ENCODE data around the gene GLUL.

The GLUL gene

DNA sequence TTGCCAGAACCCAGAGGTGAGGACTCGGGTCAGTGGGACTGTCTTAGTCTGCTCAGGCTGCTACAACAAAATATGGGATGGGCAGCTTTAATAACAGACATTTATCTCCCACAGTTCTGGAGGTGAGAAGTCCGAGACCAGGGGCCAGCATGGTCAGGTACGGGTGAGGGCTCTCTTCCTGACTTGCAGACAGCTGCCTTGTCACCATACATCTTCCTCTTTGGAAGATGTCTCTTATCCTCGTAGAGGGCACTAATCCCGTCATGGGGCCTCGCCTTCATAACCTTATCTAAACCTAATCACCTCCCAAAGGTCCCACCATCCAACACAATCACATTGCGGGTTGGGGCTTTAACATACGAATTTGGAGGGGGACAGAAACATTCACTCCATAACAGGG, 51.9 kb downstream of the GLUL start:
- TF ChIP-seq SIN3A (IDR thresholded peaks at IDR 0.05; ENCODE audit: borderline replicate concordance, insufficient read depth, low read length) (no peak), POLR2AphosphoS5 (IDR thresholded peaks at IDR 0.05; ENCODE audit: low read depth, low read length) (no peak), TAF1 (IDR thresholded peaks at IDR 0.05; ENCODE audit: borderline replicate concordance, insufficient read depth, low read length) (no peak), FOXP2 (optimal IDR thresholded peaks at IDR 0.05; ENCODE audit: borderline replicate concordance, extremely low read depth, extremely low read length, insufficient read depth) (no peak)
- TF ChIP-seq, protein P1, sequence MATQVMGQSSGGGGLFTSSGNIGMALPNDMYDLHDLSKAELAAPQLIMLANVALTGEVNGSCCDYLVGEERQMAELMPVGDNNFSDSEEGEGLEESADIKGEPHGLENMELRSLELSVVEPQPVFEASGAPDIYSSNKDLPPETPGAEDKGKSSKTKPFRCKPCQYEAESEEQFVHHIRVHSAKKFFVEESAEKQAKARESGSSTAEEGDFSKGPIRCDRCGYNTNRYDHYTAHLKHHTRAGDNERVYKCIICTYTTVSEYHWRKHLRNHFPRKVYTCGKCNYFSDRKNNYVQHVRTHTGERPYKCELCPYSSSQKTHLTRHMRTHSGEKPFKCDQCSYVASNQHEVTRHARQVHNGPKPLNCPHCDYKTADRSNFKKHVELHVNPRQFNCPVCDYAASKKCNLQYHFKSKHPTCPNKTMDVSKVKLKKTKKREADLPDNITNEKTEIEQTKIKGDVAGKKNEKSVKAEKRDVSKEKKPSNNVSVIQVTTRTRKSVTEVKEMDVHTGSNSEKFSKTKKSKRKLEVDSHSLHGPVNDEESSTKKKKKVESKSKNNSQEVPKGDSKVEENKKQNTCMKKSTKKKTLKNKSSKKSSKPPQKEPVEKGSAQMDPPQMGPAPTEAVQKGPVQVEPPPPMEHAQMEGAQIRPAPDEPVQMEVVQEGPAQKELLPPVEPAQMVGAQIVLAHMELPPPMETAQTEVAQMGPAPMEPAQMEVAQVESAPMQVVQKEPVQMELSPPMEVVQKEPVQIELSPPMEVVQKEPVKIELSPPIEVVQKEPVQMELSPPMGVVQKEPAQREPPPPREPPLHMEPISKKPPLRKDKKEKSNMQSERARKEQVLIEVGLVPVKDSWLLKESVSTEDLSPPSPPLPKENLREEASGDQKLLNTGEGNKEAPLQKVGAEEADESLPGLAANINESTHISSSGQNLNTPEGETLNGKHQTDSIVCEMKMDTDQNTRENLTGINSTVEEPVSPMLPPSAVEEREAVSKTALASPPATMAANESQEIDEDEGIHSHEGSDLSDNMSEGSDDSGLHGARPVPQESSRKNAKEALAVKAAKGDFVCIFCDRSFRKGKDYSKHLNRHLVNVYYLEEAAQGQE (IDR thresholded peaks at IDR 0.05; ENCODE audit: insufficient read depth in 1 of 2, low read depth in 2 of 2, low read length in 2 of 2), result no peak

DNA sequence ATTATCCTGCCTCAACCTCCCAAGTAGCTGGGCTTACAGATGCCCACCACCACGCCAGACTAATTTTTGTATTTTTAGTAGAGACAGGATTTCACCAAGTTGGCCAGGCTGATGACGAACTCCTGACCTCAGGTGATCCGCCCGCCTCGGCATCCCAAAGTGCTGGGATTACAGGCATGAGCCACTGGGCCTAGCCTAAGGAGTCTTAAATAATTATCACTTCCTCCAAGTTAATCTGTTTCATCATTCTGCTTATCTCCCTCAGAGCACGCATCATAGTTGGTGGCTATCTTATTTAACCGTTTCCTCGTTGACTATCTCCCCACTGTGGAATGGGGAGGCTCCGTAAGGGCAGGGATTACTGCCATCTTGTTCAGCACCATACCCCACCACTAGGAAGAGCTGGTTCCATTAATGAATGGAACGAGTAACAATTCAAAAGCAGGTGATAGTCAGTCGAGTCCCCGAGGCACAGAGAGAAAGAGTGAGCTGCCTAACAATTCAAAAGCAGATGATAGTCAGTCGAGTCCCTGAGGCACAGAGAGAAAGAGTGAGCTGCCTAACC, 52.7 kb downstream of the GLUL start:
- TF ChIP-seq POLR2AphosphoS5 (IDR thresholded peaks at IDR 0.05; ENCODE audit: low read depth, low read length), result no peak
- no peak for TF ChIP-seq SIN3A (IDR thresholded peaks at IDR 0.05; ENCODE audit: borderline replicate concordance, insufficient read depth, low read length)
- TF ChIP-seq, protein P1 (IDR thresholded peaks at IDR 0.05; ENCODE audit: insufficient read depth in 1 of 2, low read depth in 2 of 2, low read length in 2 of 2), result no peak
- no peak for TF ChIP-seq FOXP2 (optimal IDR thresholded peaks at IDR 0.05; ENCODE audit: borderline replicate concordance, extremely low read depth, extremely low read length, insufficient read depth)
- no peak for TF ChIP-seq TAF1 (IDR thresholded peaks at IDR 0.05; ENCODE audit: borderline replicate concordance, insufficient read depth, low read length)

DNA sequence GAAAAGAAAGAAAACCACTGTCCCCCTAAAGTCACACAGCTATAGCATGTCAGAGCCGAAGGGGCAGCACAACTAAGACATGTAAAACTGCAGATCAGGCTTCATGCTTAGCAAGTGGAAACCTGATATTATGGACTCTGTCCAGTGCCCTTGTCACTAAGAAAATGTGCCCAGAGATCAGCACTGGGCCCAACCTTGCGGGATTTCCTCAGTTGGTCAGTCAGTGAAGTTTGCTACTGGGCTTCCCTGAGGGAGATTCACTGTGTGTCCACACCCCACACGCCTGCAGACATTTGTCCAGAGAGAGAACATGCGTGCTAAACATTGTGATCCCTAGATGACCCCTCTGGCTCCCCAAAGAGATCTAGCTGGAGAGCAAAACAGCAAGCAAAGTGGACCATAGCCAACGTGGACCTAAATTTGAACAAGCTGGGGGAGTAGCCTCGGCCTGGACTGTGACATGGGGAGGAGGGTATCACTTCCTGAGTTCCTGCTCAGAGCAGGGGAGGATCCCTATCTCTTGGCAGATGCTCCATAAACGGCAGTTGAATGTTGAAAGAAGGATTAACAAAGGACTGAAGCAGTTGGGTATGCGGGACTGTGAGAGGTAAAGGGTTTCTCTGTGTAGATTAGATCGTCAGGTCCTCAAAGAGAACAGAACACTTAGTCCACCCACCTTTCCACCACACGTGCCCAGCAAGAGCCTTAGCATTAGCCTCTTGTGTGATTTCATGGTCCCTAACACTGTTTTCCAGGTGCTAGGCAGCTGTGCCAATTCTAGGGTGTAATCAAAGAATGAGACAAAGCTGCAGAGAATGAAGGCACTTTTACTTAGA, 53.6 kb downstream of the GLUL start:
- TF ChIP-seq FOXP2 (optimal IDR thresholded peaks at IDR 0.05; ENCODE audit: borderline replicate concordance, extremely low read depth, extremely low read length, insufficient read depth), result no peak
- TF ChIP-seq, protein P1 (IDR thresholded peaks at IDR 0.05; ENCODE audit: insufficient read depth in 1 of 2, low read depth in 2 of 2, low read length in 2 of 2), result no peak
- TF ChIP-seq SIN3A (IDR thresholded peaks at IDR 0.05; ENCODE audit: borderline replicate concordance, insufficient read depth, low read length), result no peak
- no peak for TF ChIP-seq TAF1 (IDR thresholded peaks at IDR 0.05; ENCODE audit: borderline replicate concordance, insufficient read depth, low read length)
- TF ChIP-seq POLR2AphosphoS5 (IDR thresholded peaks at IDR 0.05; ENCODE audit: low read depth, low read length), result no peak

DNA sequence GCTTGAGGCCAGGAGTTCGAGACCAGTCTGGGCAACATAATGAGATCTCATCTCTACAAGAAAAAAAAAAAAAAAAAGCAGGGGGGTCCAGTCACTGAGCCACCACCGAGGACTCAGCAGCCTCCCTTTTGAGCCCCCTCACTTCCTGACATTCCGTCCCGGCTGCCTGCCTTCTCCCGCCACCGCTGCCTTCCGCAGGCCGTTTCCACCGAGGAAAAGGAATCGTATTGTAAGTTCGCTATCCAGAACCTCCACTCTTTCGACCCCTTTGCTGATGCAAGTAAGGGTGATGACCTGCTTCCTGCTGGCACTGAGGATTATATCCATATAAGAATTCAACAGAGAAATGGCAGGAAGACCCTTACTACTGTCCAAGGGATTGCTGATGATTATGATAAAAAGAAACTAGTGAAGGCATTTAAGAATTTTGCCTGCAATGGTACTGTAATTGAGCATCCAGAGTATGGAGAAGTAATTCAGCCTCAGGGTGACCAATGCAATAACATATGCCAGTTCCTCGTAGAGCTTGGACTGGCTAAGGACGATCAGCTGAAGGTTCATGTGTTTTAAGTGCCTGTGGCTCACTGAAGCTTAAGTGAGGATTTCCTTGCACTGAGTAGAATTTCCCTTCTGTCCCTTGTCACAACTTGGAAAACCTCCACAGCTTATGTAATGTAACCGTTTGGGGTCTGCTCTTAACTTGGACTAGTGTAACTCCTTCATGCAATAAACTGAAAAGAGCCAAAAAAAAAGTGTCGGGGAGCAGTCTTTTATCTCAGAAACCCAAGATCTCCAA, 55.6 kb downstream of the GLUL start:
- TF ChIP-seq POLR2AphosphoS5 (IDR thresholded peaks at IDR 0.05; ENCODE audit: low read depth, low read length), result no peak
- TF ChIP-seq FOXP2 (optimal IDR thresholded peaks at IDR 0.05; ENCODE audit: borderline replicate concordance, extremely low read depth, extremely low read length, insufficient read depth), result no peak
- no peak for TF ChIP-seq SIN3A (IDR thresholded peaks at IDR 0.05; ENCODE audit: borderline replicate concordance, insufficient read depth, low read length)
- TF ChIP-seq, protein P1 (IDR thresholded peaks at IDR 0.05; ENCODE audit: insufficient read depth in 1 of 2, low read depth in 2 of 2, low read length in 2 of 2), result no peak
- no peak for TF ChIP-seq TAF1 (IDR thresholded peaks at IDR 0.05; ENCODE audit: borderline replicate concordance, insufficient read depth, low read length)
